ENCODE data around the gene BOD1.
A peak's percentile ranks its signal among the peaks of the same experiment; 100 is the strongest.

Gene BOD1

DNA sequence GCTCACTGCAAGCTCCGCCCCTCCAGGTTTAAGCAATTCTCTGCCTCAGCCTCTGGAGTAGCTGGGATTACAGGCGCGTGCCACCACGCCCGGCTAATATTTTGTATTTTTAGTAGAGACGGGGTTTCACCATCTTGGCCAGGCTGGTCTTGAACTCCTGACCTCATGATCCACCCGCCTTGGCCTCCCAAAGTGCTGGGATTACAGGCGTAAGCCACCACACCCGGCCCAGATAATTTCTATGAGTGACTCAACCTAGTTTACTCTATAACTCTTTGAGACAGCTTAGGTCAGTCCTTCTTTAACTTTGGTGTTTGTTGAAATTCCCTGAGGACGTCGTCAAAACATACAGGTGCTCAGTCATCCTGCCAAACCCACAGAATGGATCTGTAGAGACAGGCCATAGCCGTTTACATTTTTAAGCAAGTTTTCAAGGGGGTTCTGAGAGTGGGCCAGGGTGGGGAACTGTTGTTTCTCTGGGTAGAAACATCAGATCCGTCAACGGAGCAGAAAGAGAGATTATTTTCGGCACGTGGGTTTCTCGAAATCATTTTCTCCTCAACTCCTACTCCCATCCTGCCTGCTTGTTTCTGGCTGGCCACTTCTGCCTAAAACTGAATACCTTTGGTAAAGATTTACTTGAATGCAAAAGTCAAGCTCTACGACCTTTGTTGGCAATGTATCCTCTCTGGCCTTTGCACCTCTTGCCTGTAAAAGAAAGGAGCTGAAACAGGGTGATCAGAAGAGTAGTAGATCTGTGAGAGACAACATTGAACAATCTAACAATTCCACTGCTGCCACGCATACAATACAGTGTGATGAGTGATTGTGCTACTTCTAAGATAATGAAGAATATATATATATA lies 6.0 kb upstream of the BOD1 start:
- DNase-seq (ENCODE audit: low spot score in 2 of 2), result no peak
- H3K4me1 Mint-ChIP-seq, result no peaks in the 10 kb centered on the region
- H3K27me3 Mint-ChIP-seq, result peaks cover 27% of the 10 kb centered on the region
- no peak overlapping the region for H3K27ac Mint-ChIP-seq (ENCODE audit: low read depth)
- ATAC-seq (replicated peaks; ENCODE audit: extremely low read depth, poor library complexity, severe bottlenecking), result no peak
- no peaks in the 10 kb centered on the region for H3K36me3 Mint-ChIP-seq (ENCODE audit: insufficient read depth)
- H3K9me3 Mint-ChIP-seq, result no peaks in the 10 kb centered on the region
- H3K4me3 Mint-ChIP-seq, result no peak overlapping the region

DNA sequence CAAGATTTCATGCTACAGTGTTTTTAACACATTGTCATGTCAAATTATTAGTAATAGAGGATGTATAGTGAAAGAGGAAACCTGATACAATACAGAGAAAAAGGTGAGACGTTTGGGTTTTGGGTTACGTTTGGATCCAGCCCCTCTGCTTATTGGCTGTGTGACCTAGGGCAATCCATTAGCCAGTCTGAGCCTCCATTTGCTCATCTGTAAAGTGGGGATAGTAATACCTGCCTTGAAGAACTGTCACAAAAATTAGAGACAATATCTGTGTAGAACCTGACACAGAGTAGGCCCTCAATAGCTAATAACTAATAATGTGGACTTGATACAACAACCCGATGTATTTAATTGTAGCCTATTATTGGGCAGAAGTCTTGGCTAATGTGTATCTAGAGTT lies 4.3 kb upstream of the BOD1 start:
- no peak overlapping the region for H3K27ac Mint-ChIP-seq (ENCODE audit: low read depth)
- peaks cover 2% of the 10 kb centered on the region for H3K36me3 Mint-ChIP-seq (ENCODE audit: insufficient read depth)
- peaks cover 15% of the 10 kb centered on the region for H3K27me3 Mint-ChIP-seq
- DNase-seq (ENCODE audit: low spot score in 2 of 2) (no peak), ATAC-seq (replicated peaks; ENCODE audit: extremely low read depth, poor library complexity, severe bottlenecking) (no peak)
- no peak overlapping the region for H3K4me3 Mint-ChIP-seq
- peaks cover 1% of the 10 kb centered on the region for H3K4me1 Mint-ChIP-seq
- H3K9me3 Mint-ChIP-seq, result no peaks in the 10 kb centered on the region

DNA sequence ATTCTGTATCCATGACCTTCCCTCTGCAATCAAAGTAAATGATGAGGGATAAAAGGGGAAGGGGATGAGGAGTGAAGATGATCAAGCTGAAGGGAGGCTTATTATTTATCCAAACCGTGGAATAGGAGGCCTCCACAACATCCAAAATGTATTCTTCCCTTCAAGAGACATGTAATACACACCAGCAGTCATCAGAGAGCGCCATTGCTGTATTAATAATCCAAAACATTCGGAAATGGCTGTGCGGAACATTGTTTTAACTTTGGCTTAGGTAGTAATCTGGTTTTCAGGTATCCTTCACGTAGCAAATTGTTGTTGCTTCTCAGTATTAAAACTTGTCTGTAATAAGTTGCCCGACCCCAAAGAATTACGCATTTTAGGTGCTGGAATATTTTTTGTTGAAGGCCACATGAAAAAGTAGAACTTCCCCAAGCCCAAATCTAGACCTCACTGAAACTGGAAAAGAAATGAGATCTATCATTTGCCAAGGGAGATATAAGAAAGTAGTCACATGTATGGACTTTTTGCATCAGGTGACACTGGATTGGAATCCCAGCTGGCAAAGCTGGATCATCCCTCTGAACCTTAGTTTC lies 2.6 kb upstream of the BOD1 start:
- Mint-ChIP-seq H3K27me3 (peaks cover 4% of the 10 kb centered on the region), H3K4me3 (no peak overlapping the region), H3K4me1 (peaks cover 18% of the 10 kb centered on the region), H3K9me3 (no peaks in the 10 kb centered on the region), H3K36me3 (ENCODE audit: insufficient read depth) (peaks cover 2% of the 10 kb centered on the region), H3K27ac (ENCODE audit: low read depth) (no peak overlapping the region)
- peak; percentile 20 to 22 for DNase-seq (ENCODE audit: low spot score in 2 of 2)
- ATAC-seq (replicated peaks; ENCODE audit: extremely low read depth, poor library complexity, severe bottlenecking), result no peak

DNA sequence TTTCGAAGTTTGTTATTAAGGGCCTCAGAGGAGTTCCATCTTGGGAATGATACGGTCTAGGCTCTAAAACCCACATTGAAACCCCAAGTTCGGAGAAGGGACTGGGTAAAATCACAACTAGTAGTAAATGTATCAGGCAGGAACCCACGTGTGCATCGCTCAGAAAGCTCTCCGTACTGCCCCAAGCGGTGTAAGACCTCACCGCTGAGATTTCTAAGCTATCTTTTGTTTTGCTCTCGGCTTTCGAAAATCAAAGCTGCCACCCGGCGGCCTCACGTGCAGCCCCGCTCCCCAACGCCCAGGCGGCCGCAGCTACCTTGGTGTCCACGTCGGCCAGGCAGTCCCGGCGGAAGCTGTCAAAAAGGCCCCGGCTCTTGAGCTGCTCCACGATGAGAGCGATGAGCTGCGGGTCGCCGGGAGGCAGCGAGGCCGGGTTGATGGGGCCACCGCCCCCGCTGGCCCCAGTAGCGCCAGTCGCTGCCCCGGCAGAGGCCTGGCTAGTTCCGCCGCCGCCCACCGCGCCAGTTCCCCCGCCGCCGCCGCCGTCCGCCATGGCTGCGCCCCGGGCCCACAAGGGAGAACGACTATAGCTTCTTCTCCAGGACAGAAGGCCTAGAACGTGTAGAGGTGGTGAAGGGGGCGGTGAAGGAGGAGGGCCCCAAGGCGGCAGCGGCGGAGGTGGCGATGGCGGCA lies 420 bp downstream of the BOD1 start:
- H3K4me3 Mint-ChIP-seq, result peak overlapping the region; percentile 86
- H3K4me1 Mint-ChIP-seq, result peaks cover 31% of the 10 kb centered on the region
- H3K27ac Mint-ChIP-seq (ENCODE audit: low read depth), result peak overlapping the region; percentile 82
- ATAC-seq (replicated peaks; ENCODE audit: extremely low read depth, poor library complexity, severe bottlenecking), result peak; percentile 84
- H3K9me3 Mint-ChIP-seq, result no peaks in the 10 kb centered on the region
- peak; percentile 49 to 58 for DNase-seq (ENCODE audit: low spot score in 2 of 2)
- peaks cover 12% of the 10 kb centered on the region for H3K36me3 Mint-ChIP-seq (ENCODE audit: insufficient read depth)
- H3K27me3 Mint-ChIP-seq, result no peaks in the 10 kb centered on the region

DNA sequence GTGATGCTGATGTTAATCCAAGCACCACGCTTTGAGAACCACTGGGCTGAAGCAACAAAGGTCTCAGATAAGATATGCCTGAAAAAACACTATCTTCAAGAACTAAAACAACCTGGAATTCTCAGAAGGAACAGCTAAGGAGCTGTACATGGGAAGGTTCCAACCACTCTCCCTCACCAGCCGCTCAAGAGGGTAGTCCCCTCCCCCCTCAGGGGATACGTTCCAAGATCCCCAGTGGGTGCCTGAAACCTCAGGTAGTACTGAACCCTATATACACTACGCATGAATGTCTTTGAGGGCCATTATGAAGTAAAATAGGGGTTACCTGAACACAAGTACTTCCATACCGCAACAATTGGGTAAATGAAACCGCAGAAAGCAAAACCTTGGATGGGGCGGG lies 1.9 kb downstream of the BOD1 start:
- H3K27ac Mint-ChIP-seq (ENCODE audit: low read depth), result no peak overlapping the region
- ATAC-seq (replicated peaks; ENCODE audit: extremely low read depth, poor library complexity, severe bottlenecking) (no peak), DNase-seq (ENCODE audit: low spot score in 2 of 2) (no peak)
- H3K9me3 Mint-ChIP-seq, result no peaks in the 10 kb centered on the region
- H3K36me3 Mint-ChIP-seq (ENCODE audit: insufficient read depth), result peaks cover 15% of the 10 kb centered on the region
- H3K4me3 Mint-ChIP-seq, result peak overlapping the region; percentile 86
- peaks cover 33% of the 10 kb centered on the region for H3K4me1 Mint-ChIP-seq
- H3K27me3 Mint-ChIP-seq, result no peaks in the 10 kb centered on the region

DNA sequence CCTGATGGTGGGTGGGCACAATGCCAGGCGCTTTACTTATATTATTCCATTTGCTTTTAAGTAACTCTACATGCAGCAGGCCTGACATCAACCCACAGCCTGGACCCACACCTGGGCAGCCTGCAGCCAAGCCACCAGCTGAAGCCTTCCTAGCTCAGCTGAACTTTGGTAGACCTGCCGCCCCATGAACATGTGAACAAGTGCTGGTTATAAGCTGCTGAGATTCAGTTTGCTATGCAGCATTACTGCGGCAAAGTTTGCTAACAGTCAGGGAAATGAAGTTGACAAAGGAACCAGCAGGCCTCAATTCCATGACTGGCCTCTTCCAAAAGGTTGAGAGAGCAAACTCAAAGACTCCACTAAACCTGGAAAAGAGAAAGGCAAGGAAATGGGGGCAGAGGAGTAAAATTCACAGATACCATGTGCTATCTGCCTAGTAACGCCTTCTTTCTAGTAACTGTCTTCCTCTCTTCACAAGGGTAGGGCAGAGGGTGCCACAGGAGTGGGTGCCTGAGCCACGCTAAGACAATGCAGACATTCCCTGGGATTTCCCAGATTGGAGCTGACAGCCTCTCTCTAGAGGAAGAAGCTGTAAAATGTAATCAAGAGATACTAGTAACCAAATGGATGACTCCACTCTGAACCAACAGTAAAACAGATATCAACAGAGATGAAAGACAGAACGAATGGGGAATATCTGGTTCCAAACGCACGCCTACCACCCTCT lies 2.9 kb downstream of the BOD1 start:
- Mint-ChIP-seq H3K4me3 (peak overlapping the region; percentile 86), H3K27ac (ENCODE audit: low read depth) (no peak overlapping the region), H3K4me1 (peaks cover 37% of the 10 kb centered on the region), H3K9me3 (no peaks in the 10 kb centered on the region), H3K27me3 (no peaks in the 10 kb centered on the region), H3K36me3 (ENCODE audit: insufficient read depth) (peaks cover 23% of the 10 kb centered on the region)
- DNase-seq (ENCODE audit: low spot score in 2 of 2), result no peak
- no peak for ATAC-seq (replicated peaks; ENCODE audit: extremely low read depth, poor library complexity, severe bottlenecking)

DNA sequence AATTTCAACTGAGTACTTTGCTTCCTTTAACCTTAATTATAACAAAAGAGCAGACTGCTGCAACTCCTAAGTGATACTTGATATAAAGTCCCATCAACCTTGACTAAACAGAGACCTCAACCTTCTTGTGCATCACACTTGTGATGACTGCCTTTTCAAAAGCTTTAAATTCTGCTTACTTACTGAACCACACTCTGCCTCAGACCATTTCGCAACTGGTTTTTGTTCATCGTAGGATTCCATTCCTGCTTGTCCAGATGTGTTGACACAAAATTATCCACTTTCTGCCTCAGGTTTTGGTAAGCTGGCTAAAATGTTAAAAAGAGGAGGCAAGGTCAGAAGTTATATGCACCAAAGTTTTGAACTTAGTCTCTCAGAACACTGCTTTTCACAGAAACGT lies 3.5 kb downstream of the BOD1 start:
- Mint-ChIP-seq H3K36me3 (ENCODE audit: insufficient read depth) (peaks cover 28% of the 10 kb centered on the region), H3K27me3 (no peaks in the 10 kb centered on the region), H3K4me3 (no peak overlapping the region), H3K4me1 (peaks cover 37% of the 10 kb centered on the region), H3K9me3 (no peaks in the 10 kb centered on the region), H3K27ac (ENCODE audit: low read depth) (no peak overlapping the region)
- DNase-seq (ENCODE audit: low spot score in 2 of 2), result no peak
- no peak for ATAC-seq (replicated peaks; ENCODE audit: extremely low read depth, poor library complexity, severe bottlenecking)

DNA sequence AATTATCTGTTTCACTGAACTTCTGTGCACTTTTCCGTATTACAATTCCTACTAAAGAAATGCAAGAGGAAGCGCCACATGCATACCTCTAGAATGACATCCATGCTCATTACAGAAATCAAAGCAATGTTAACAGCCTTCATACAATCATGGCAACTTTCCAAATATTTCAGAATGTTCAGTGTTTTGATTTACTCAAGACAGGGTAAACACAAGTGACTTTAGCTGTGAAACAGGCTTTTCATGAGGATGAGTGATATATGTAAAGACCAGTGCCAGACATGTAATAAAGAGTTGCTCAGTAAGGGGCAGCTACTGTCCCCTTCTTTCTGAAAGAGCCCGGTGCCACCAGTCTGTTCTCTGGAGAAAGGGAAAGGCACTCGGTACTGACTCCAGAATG lies 4.7 kb downstream of the BOD1 start:
- ATAC-seq (replicated peaks; ENCODE audit: extremely low read depth, poor library complexity, severe bottlenecking), result no peak
- H3K4me3 Mint-ChIP-seq, result no peak overlapping the region
- H3K36me3 Mint-ChIP-seq (ENCODE audit: insufficient read depth), result peaks cover 40% of the 10 kb centered on the region
- H3K4me1 Mint-ChIP-seq, result peaks cover 37% of the 10 kb centered on the region
- H3K27me3 Mint-ChIP-seq, result no peaks in the 10 kb centered on the region
- no peaks in the 10 kb centered on the region for H3K9me3 Mint-ChIP-seq
- H3K27ac Mint-ChIP-seq (ENCODE audit: low read depth), result no peak overlapping the region
- DNase-seq (ENCODE audit: low spot score in 2 of 2), result no peak

DNA sequence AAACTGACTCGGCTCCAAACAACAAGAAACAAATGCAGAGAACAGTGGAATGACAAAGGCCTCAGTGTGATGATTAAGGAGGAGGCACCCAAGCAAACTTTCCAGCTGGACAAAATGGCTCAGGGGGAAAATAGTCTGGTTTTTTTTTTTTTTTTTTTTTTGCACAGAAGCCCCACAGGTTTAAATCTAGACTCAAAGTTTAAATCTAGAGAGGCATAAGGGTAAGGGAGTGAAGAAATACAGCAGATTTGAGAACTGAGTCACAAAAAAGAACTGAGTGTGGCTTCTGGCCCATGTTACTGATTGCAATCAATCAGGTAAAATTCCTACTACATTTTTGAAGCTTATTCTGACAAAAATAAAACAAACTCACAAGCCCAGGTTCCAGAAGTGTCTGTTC lies 12.3 kb downstream of the BOD1 start:
- DNase-seq (ENCODE audit: low spot score in 2 of 2) (no peak), ATAC-seq (replicated peaks; ENCODE audit: extremely low read depth, poor library complexity, severe bottlenecking) (no peak)
- H3K4me3 Mint-ChIP-seq, result no peak overlapping the region
- H3K36me3 Mint-ChIP-seq (ENCODE audit: insufficient read depth), result peaks cover 32% of the 10 kb centered on the region
- no peak overlapping the region for H3K27ac Mint-ChIP-seq (ENCODE audit: low read depth)
- peaks cover 12% of the 10 kb centered on the region for H3K4me1 Mint-ChIP-seq
- H3K27me3 Mint-ChIP-seq, result no peaks in the 10 kb centered on the region
- no peaks in the 10 kb centered on the region for H3K9me3 Mint-ChIP-seq

DNA sequence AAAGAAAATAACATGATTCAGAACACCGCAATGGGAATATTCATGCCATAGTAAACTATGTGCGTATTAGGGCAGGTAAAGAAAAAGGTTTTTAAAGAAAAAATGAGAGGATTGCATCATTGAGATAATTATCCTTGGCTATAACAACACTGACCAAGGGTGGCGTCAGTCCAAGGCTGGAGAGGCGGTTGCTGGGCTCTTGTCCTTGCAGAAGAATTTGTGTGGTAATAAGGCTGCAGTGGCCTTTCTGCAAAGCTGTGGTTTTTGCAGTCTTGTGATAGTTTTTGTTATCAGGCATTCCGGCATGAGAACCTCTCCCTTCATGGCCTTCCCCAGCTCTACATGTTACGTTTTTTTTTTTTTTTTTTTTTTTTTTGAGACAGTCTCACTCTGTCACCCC lies 14.0 kb downstream of the BOD1 start:
- no peaks in the 10 kb centered on the region for H3K9me3 Mint-ChIP-seq
- ATAC-seq (replicated peaks; ENCODE audit: extremely low read depth, poor library complexity, severe bottlenecking), result no peak
- H3K4me3 Mint-ChIP-seq, result no peak overlapping the region
- no peak overlapping the region for H3K27ac Mint-ChIP-seq (ENCODE audit: low read depth)
- no peak for DNase-seq (ENCODE audit: low spot score in 2 of 2)
- H3K27me3 Mint-ChIP-seq, result no peaks in the 10 kb centered on the region
- H3K36me3 Mint-ChIP-seq (ENCODE audit: insufficient read depth), result peaks cover 17% of the 10 kb centered on the region
- H3K4me1 Mint-ChIP-seq, result peaks cover 12% of the 10 kb centered on the region

DNA sequence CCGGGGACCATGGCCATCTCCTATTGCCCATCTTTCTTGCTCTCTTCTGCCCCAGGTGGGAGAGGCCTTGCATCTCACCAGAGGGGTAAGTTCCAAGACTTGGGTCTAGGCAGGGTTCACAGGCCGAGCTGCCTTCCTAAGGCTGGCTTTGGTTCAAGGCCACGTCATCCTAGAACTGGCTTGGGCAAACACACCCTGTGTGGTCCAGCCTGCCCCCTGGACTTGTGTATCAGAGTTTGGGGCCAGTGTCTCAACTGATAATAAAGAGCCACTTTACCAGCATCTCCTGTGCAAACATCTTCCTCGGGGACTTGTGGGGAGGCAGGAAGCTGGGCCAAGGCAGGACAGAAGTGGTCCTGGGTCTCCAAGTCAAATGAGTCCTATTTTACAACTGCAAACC lies 17.8 kb downstream of the BOD1 start:
- H3K27ac Mint-ChIP-seq (ENCODE audit: low read depth), result no peak overlapping the region
- peaks cover 8% of the 10 kb centered on the region for H3K4me1 Mint-ChIP-seq

DNA sequence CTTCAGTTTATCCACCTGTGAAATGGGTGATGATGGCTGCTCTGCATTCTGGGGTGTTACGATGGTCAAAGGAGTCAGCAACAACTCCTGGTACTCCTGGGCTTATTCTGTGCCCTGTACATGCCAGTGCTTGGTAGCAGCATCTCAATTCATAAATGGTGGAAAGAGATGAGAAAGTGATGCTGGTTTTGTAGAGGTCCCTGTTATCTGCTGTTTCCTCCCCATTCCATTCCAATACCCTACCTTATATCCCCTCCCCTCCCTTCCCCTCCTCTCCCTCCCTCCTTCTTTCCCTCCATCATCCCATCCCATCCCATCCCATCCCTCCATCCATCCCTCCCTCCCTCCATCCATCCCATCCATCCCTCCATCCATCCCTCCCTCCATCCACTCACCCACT lies 19.1 kb downstream of the BOD1 start:
- Mint-ChIP-seq H3K4me3 (no peak overlapping the region), H3K9me3 (peaks cover 15% of the 10 kb centered on the region), H3K36me3 (ENCODE audit: insufficient read depth) (peaks cover 1% of the 10 kb centered on the region), H3K27ac (ENCODE audit: low read depth) (no peak overlapping the region), H3K4me1 (peaks cover 7% of the 10 kb centered on the region), H3K27me3 (no peaks in the 10 kb centered on the region)
- ATAC-seq (replicated peaks; ENCODE audit: extremely low read depth, poor library complexity, severe bottlenecking), result no peak
- DNase-seq (ENCODE audit: low spot score in 2 of 2), result no peak

More for the DNA sequence above, 17.8 kb downstream of the BOD1 start:
- ATAC-seq (replicated peaks; ENCODE audit: extremely low read depth, poor library complexity, severe bottlenecking), result no peak
- no peak for DNase-seq (ENCODE audit: low spot score in 2 of 2)
- H3K4me3 Mint-ChIP-seq, result no peak overlapping the region
- H3K27me3 Mint-ChIP-seq, result no peaks in the 10 kb centered on the region
- H3K36me3 Mint-ChIP-seq (ENCODE audit: insufficient read depth), result peaks cover 1% of the 10 kb centered on the region
- peaks cover 8% of the 10 kb centered on the region for H3K9me3 Mint-ChIP-seq

All from central memory CD8-positive, alpha-beta T cell (primary cell).